GM21825 (cell line): ENCODE data around the gene RARG.

Experiments
- ATAC-seq: cut with Tn5 transposase; IDR thresholded peaks from one replicate; pipeline ENCODE4 v1.9.1; 2021; ENCODE audit warnings: mild to moderate bottlenecking, moderate library complexity; ENCODE audit not compliant: unreplicated experiment

RARG gene

GRCh38 chr12:53231921-53232645 is at the start of gene RARG:
Gene RARG, minus strand, starts transcription at chr12:53232209. Its CDS starts 4,664 bp downstream, at chr12:53227545.
- no peak for ATAC-seq

GRCh38 chr12:53279888-53280498 is 48.0 kb upstream of the RARG start:
- ATAC-seq: no peak

- no peak for ATAC-seq
Observed at GRCh38 chr12:53279283-53279869, 47.4 kb upstream of the RARG start.

GRCh38 chr12:53277981-53278380 is 46.0 kb upstream of the RARG start:
- no peak for ATAC-seq

GRCh38 chr12:53276511-53276910 is 44.5 kb upstream of the RARG start:
- no peak for ATAC-seq

GRCh38 chr12:53274445-53274844 is 42.4 kb upstream of the RARG start:
- no peak for ATAC-seq

GRCh38 chr12:53268630-53269562 is 36.9 kb upstream of the RARG start:
- no peak for ATAC-seq

GRCh38 chr12:53267999-53268629 is 36.1 kb upstream of the RARG start, which contains the start of gene ESPL1:
Gene ESPL1, plus strand, starts transcription at chr12:53268299. Its CDS starts 468 bp downstream, at chr12:53268767.
- ATAC-seq: peak; percentile 87

- no peak for ATAC-seq
Observed at GRCh38 chr12:53267306-53267998, 35.4 kb upstream of the RARG start.

- no peak for ATAC-seq
Observed at GRCh38 chr12:53265783-53266182, 33.8 kb upstream of the RARG start.

- no peak for ATAC-seq
Observed at GRCh38 chr12:53259891-53260290, 27.9 kb upstream of the RARG start.

GRCh38 chr12:53258541-53259539 is 26.8 kb upstream of the RARG start:
- ATAC-seq: no peak

- ATAC-seq: no peak
Observed at GRCh38 chr12:53255996-53256395, 24.0 kb upstream of the RARG start.

- ATAC-seq: no peak
Observed at GRCh38 chr12:53254816-53255545, 23.0 kb upstream of the RARG start.

GRCh38 chr12:53253298-53253697 is 21.3 kb upstream of the RARG start:
- no peak for ATAC-seq

- ATAC-seq: no peak
Observed at GRCh38 chr12:53252349-53252916, 20.4 kb upstream of the RARG start.

GRCh38 chr12:53251477-53252348 is 19.7 kb upstream of the RARG start:
- ATAC-seq: peak; percentile 65
